Measurements from ENCODE around the gene PRTFDC1. TPM values are rescaled to one million over a fixed set of nuclear protein-coding genes. Genes with fewer than 3 reads are reported as not detected.

Gene PRTFDC1
- total RNA-seq, 1 donor from 2014 or later: 5.0 TPM

- intact Hi-C loops (cut with DNase I): no loop called here
- DNase-seq (ENCODE audit: low spot score): no peak
Observed at GRCh38 chr10:24822590-24822989, 129.8 kb downstream of the PRTFDC1 start.

DNA sequence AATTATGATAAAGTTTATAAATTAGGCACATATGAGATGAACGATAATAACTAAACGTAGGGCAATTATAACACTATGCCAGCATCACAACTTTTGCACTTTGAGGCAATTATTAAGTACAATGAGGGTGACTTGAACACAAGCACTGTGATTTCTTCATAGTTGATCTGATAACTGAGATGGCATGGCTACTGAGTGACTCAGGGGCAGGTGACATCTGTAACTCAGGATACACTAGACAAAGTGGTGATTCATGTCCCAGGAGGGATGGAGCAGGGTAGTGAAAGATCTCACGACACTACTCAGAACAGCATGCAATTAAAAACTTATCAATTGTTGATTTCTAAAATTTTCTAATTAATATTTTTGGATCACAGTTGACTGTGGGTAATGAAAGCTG is 130.4 kb downstream of the PRTFDC1 start:
- DNase-seq (ENCODE audit: low spot score): no peak
- intact Hi-C loops (cut with DNase I): no loop called here

DNA sequence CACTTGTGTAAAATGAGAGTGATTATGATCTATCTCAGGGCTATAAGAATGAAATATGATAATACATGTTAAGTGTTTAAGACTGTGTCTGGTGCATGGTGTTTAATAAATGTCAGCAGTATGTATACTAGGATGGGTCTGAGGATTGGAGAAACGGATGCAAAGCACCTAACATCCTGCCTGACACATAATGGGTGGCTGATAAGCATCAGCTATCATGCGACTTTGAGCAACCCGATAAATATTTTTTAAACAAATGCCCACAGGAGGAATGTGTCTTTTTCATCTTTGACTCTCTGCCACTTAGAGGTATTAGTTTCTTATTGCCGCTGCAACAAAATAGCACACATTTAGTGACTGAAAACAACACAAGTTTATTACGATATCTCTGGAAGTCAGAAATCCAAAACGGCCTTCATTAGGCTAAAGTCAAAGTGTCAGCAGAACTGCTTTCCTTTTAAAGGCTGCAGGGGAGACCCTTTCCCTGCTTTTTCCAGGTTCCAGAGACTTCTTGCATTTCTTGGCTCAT is 135.5 kb downstream of the PRTFDC1 start:
- intact Hi-C loops (cut with DNase I): no loop called here
- no peak for DNase-seq (ENCODE audit: low spot score)

GRCh38 chr10:24814568-24815313 is 137.7 kb downstream of the PRTFDC1 start:
- no peak for DNase-seq (ENCODE audit: low spot score)
- intact Hi-C loops (cut with DNase I): no loop called here

- DNase-seq (ENCODE audit: low spot score): no peak
- intact Hi-C loops (cut with DNase I): no loop called here
Observed at GRCh38 chr10:24813856-24814255, 138.6 kb downstream of the PRTFDC1 start.

GRCh38 chr10:24806262-24806661 is 146.1 kb downstream of the PRTFDC1 start:
- intact Hi-C loops (cut with DNase I): no loop called here
- no peak for DNase-seq (ENCODE audit: low spot score)

DNA sequence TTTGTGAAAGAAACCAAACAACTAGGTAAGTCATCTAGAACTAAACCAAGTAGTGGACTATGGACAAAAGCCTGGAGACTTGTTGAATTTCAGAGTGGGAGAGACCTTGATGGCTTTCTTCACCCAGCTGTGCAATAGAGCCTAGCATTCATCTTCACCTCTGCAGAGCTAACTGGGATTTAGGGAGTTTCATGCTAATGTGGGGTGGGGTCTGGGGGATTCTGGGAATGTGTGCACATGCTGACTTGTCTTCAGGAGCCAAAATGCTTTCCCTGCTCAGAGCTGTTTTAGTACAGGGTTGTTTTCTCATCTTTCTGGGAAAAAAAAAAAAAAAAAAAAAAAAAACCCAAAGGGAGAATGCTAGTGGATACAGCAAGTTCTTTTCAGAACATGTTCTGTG is 147.4 kb downstream of the PRTFDC1 start:
- no peak for DNase-seq (ENCODE audit: low spot score)
- intact Hi-C loops (cut with DNase I): no loop called here

DNA sequence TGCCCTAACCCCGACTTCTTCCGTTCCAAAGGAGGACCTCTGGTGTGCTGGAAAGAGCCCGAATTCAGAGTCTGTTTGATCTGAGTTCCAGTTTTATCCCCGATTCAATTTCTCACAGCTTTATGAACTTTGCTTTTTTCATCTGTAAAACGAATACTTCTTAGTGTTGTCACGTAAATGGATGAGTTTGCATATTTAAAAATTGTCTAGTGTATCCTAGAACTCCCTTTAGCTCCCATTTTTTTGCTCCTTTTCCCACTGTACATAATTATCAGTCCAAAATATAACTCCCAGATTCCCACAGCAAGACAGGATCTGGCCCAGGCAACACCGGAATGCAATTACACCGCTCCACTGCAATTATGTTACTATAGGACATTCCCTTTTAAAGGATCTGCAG is 148.0 kb downstream of the PRTFDC1 start:
- intact Hi-C loops (cut with DNase I): no loop called here

GRCh38 chr10:24802378-24802777 is 150.0 kb downstream of the PRTFDC1 start:
- no peak for DNase-seq (ENCODE audit: low spot score)
- intact Hi-C loops (cut with DNase I): no loop called here

More for the DNA sequence above, 148.0 kb downstream of the PRTFDC1 start:
- no peak for DNase-seq (ENCODE audit: low spot score)

- intact Hi-C loops (cut with DNase I): no loop called here
- no peak for DNase-seq (ENCODE audit: low spot score)
Observed at GRCh38 chr10:24800861-24801260, 151.5 kb downstream of the PRTFDC1 start.

Other genes with a start within 250 kb of the PRTFDC1 start
- 56.4 TPM for gene ARHGAP21, start 228.7 kb downstream of the PRTFDC1 start, total RNA-seq
- not detected for gene ENKUR, start 63.6 kb upstream of the PRTFDC1 start, total RNA-seq
- gene THNSL1, start 64.0 kb upstream of the PRTFDC1 start, total RNA-seq: 4.3 TPM
- gene GPR158, start 222.4 kb upstream of the PRTFDC1 start, total RNA-seq: 0.05 TPM